Kidney capillary endothelial cell (primary cell): ENCODE results near the gene KDM5C.

ENCODE experiments used
- DNase-seq: peaks from one replicate; pipeline ENCODE4 v3.0.0-alpha.2; 2018; ENCODE audit warnings: low spot score

The KDM5C gene

DNA sequence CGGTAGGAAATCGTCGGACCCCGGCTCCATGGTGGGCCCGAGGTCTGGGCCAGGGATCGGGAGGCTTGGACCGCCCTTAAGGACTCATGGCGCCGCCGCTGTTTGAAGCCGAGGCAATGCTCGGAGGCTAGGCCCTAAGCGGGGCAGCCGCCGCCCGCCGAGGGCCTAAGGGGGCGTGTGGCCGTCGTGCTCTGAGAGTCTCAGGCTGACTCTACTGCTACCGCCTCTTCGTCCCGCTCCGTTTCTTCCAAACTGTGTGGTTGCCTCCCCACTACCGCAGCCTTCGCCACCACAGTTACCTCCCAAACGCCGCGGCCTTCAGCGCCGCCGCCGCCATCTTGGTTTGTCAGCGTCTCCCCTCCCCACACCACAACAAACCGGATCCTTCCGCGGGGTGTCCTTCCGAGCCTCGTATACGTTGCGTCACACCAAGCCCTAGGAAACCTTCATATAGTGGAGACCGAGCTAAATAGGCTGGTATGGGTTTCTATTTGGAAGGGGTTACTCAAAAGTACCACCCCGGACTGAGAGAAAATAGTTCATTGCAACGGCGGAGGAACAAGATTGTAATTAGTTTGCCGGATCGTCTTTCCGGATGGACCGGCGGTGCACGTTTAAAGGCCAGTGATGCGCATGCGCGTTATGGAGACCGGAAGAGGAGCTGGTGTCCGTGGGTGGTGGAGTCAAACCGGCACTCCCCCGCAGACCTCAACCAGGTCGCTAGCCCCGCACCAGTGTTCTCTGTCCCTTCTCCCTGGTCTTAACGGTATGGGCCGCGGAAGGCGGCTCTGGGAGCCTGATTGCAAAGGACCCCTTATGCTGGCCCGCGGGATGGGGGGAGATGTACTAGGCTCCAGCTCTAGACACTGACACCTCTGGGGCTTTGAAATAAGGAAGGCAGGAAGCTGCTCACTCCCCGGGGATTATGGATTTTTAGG, at the start of gene KDM5C:
Gene KDM5C (minus strand): TSS at position 348 of the 938 bp plus-strand sequence. CDS start 318 bp downstream, at position 30.
- DNase-seq: peak; percentile 97

DNA sequence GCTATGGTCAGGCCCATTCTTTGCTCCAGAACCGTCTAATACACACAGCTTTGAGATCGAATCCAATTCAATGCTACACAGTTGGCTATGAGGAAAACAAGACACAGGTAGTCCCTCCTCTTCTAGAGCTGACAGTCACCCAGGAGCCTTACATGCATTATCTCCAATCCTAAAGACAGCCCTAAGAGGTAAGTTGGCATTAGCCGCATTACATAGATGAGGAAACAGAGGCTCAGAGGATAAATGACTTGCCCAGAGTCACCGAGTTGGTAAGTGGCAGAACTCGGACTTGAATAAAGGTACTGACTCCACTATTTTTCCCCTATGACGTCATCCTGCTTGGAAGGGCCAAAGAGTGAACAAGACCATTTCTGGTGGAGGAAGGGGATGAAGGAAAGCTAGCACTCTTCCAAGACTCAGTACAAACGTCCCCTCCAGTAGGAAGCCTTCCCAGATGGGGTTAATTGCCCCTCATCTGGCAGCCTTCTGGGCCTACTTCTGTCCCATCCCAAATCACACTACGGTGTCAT, 47.9 kb upstream of the KDM5C start:
- DNase-seq: no peak

- no peak for DNase-seq
Observed at GRCh38 chrX:53269536-53270107, 44.6 kb upstream of the KDM5C start.

- no peak for DNase-seq
Observed at GRCh38 chrX:53268173-53268572, 43.2 kb upstream of the KDM5C start.

DNA sequence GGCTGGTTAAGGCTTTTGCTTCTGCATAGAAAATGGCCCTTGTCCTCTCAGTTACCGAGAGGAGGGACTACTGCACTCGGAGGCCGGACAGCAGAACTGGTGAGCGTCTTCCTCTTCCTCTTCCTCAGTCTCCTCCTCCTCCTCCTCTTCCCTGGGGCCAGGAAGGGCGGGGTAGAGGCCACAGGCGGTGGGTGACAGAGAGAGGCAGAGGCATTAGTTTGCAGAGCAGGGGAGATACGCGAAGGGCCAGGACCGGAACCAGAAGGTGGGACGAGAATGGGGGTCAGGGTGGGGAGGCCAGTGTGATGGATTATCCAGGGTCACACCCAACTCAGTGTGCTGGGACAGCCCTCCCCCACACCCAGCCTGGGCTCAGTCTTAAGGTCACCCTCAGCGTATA, 41.9 kb upstream of the KDM5C start:
- DNase-seq: no peak

DNA sequence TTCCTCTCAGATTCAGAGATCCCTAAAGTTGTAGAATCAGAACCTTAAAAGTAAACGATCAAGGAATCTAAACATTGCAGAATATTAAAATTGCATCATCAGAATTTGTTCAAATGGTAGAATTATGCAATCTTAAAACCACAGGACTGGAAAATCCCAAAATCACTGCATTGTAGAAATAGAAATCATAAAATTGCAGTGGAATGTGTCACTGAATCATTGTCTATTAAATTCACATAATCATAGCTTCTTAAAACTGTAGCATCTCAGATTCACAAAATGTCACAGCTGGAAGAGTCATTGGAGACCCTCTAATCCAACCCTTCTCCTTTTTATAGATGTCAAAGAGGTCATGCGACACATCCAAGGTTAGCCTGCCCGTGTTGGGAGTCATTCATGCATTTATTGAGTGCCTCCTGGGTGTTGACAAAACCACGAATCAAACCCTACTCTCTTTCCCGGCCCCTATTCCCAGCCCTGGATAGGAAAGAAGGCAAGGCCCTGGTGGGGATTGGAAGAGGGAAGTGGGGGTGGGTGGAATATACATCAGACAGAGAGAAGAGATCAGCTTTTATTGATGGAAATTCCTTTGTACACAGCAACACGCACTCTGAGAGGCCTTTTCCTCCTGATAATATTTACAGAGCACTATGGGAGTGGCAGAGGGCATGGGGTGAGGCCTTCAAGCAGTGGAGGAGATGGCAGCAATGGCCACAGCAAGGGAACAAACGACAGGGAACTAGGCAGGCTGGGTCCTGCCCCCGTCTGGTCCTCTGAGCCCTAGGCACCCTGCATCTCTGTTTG, 41.0 kb upstream of the KDM5C start:
- no peak for DNase-seq

DNA sequence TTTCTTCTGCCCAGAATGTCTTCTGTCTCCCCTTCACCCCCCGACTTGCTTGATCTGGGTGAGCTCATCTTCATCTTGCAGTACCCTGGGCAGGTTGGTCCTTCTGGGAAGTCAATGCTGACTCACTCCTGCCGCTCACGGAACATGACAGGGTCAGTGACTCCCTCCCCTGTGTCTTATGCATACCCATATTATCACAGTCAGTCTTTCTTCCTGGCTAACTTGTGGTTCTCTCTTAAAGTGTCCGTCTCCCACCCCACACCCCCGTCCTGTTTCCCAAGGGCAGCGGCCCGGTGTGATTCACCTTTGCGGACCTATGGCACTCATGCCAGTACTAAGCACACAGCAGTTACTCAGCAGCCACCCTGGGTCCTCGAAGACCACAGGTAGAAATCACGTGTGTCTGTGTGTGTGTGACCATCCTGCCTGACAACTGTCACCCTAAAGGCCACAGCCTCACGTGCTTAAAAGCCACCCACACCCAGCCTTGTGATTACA, 38.6 kb upstream of the KDM5C start:
- DNase-seq: no peak

DNA sequence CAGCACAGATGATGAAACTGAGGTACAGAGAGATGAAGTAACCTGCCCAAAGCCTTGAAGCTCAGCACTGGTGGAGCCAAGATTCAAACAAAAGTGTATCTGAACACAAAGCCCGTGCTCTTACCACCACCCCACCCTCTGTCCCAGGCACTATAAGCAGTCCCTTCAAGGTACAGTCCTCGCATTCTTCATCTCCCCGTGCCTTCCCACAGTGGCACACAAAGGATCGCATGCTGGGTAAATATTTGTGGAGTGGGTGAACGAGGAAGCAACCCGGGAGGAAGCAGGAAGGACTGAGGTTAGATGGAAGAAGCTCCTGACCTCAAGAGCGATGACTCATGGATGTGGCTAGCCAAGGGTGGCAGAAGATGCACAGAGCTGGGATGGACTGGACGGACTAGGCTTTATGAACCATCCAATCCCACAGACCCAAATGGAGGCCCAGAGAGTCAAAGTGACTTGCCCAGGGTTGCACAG, 37.9 kb upstream of the KDM5C start:
- no peak for DNase-seq

- no peak for DNase-seq
Observed at GRCh38 chrX:53262189-53262917, 37.3 kb upstream of the KDM5C start.

DNA sequence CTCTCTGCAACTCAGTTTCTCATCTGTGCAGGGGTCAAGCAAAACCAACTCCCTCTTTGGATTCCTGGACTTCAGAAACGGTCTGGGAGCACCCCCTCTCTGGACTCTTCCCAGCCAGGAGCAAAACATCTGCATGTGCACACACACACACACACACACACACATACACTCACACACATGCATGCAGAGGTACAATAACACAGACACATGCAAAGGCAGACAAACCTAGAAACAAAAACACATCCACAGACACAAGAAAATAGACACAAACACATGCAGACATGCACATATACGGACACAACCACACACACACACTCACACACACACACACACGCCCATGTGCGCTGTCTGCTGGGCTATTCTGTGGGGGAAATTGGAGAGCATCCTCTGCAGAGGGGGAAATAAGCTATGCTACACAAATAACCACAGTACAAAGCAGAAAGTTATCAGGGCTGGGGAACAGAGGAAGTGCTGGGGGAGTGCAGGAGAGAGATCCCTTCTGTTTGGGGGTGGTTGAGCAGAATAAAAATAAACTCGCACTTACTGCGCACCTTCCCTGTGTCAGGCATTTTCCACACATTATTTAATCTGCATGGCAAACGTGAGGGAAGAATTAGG, 36.5 kb upstream of the KDM5C start:
- DNase-seq: no peak

GRCh38 chrX:53260836-53261235, 35.8 kb upstream of the KDM5C start:
- no peak for DNase-seq

- no peak for DNase-seq
Observed at GRCh38 chrX:53257670-53258423, 32.8 kb upstream of the KDM5C start.

DNA sequence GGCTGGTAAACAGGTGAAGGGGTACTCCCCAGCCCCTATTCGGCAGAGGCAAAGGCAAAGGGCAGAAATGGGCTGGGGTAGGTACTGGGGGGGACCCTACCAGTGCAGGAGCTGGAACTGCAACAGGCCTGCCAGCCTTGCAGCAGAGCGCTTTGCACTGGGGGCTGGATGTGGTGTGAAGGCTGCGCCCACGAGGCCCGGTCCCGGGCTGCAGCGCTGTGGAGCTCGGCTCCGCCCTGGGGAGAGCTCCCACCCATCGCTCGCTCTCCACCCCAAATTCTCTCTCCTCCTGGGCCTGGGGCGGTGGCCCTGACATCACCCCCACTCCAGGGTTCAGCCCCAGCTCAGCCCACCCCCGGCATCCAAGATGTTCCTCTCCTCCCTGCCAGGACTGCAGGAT, 32.2 kb upstream of the KDM5C start:
- DNase-seq: no peak

DNA sequence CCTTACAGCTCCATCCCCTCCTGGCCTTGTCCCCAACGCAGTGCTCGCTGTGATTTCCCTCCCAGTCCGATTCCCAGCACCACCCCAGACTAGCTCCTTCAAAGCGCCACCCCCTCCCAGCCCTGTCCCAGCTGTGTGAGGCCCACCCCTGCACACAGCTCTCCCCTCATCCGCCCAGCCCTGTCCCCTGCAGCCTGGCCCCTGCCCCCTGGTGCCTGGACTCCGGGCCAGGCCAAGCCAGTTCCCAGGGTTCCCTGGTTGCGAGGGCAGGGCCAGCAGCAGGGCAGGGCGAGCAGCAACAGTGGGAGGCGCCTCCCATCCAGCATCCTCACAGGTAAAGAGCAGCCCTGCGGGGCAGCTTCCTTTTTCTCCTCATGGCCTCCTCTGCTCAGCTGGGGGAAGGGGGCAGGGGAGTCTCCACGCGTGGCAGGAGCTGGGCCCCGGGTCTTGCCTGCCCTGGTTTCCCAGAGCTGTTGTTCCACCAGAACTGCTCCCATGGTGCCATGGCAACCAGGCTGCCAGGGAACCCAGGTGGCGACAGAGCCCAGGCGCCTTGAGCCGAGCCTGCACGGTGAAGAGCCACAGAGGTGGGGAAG, 31.5 kb upstream of the KDM5C start:
- DNase-seq: no peak

DNA sequence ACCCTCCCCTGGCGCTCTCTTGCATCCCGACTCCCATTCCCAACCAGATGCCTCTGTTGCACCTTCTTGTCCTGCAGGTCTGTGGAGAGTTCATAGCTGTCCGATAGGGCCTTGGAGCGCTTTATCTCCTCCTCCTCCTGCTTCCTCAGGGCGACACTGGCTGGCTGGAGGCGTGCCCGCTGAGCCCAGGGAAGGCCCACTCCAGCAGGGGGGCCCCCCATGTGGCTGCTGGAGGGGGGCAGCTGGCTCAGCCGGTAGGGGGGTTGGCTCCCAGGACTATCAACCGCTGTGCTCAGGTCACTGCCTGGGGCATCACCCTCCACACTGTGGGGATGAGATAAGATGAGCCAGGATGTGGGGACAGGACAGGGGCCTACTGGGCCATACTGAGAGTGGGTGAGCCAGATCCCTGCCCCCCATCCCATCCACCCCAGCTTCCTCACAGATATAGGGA, 30.8 kb upstream of the KDM5C start:
- no peak for DNase-seq

- no peak for DNase-seq
Observed at GRCh38 chrX:53254570-53255461, 29.8 kb upstream of the KDM5C start.

DNA sequence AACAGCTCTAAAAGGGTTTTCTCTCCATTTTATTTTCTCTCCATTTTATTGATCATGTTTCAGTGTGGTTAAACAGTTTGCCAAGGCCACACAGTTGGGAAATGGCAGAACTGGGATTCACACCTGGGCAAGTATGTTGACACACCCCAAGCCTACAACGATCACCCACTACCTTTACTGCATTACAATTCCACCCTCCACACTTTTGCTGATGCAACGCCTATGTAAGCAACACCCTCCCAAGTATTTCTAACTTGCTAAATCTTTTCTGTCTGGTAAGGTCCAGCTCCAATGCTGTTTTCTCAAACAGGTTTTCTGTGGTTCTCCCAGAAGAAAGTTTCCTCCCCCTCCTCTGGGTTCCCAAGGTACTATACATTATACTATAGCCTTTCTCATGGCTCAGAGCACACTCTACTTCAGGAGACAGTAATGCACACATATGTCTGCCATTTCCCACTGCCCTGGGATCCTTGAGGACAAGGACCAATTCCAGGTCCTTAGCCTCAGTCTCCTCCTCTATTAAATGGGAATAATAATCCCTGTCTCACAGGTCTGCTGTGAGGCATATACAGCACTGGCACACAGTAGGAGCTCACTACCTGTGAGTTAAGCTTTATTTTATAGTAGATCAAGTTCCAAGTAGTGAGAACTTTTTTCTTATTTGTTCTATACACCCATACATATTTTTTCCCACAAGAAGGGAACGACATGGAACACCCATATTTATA, 28.4 kb upstream of the KDM5C start:
- DNase-seq: no peak

DNA sequence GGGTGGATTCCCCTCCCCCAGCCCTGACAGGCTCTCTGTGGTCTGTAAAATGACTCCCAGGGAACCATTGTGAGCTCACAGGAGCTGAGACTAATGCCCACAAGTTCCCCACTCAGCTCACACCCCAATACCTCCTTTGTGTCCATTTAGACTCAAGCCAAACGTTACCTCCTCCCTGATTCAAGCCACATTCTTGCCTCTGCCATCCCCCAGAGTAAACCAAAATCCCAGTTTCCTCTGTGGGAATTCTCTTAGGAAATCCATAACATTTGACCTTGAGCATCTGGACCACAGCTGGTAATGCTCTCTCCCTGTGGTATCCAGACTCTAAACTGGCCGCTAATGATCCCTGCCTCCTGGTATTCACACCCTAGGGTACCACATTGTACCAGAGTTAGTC, 26.3 kb upstream of the KDM5C start:
- no peak for DNase-seq
